Breast epithelium (tissue), 4 donors: ENCODE measurements around the gene MYO1H. TPM values are rescaled to one million over a fixed set of nuclear protein-coding genes. Genes with fewer than 3 reads are reported as not detected.
"Not testable (repeated sequence)": the region's sequence is repeated elsewhere in the genome, so short reads cannot be mapped to it uniquely, and the experiment has no call there.

Source experiments
- DNase-seq, 2 donors: peaks; one replicate each; pipeline ENCODE4 v3.0.0-alpha.2; 2019; ENCODE audit warnings: low spot score in 2 of 2
- H3K27ac ChIP-seq, 2 donors: fragments of 200-600 bp; sonication (generic) in 1 of 2; one replicate each; pipeline ENCODE4 v1.5.1; 2016 to 2019; ENCODE audit warnings: mild to moderate bottlenecking in 1 of 2
- H3K27me3 ChIP-seq, 2 donors: fragments of 200-600 bp; sonication (generic) in 1 of 2; one replicate each; pipeline versions ENCODE4 v1.5.1 to v1.6.0; 2017 to 2019; ENCODE audit warnings: control low read depth in 1 of 2, mild to moderate bottlenecking in 1 of 2
- H3K36me3 ChIP-seq: fragments of 200-600 bp; one replicate; pipeline ENCODE4 v1.5.1; 2019
- H3K4me1 ChIP-seq, 2 donors: fragments of 200-600 bp; sonication (generic); one replicate each; pipeline ENCODE4 v1.5.1; 2016 to 2019; ENCODE audit warnings: control low read depth in 1 of 2
- H3K4me3 ChIP-seq, 3 donors: fragments of 200-600 bp; sonication (generic); 1 replicate in 2 of 3; 2 replicates in 1 of 3; pipeline ENCODE4 v1.5.1; 2016 to 2019; ENCODE audit warnings: mild to moderate bottlenecking in 3 of 3, moderate library complexity in 2 of 3
- H3K9me3 ChIP-seq, 2 donors: fragments of 200-600 bp; sonication (generic) in 1 of 2; one replicate each; pipeline ENCODE4 v1.5.1; 2016 to 2019; ENCODE audit warnings: control low read depth in 1 of 2
- POLR2A ChIP-seq: fragments of 450-650 bp; IDR thresholded peaks from one replicate; pipeline ENCODE4 v1.6.1; 2016; ENCODE audit warnings: antibody characterized with exemption, mild to moderate bottlenecking, moderate library complexity
- POLR2AphosphoS5 ChIP-seq, 3 donors: sonication (generic); formaldehyde crosslinking; IDR thresholded peaks; one replicate each; pipeline ENCODE4 v1.6.1; 2017; ENCODE audit warnings: antibody characterized with exemption in 3 of 3
- intact Hi-C: fragments of 100-400 bp; cut with DNase I; formaldehyde crosslinking; loops from one replicate; pipeline ENCODE4 v1.15.1; 2023; ENCODE audit warnings: low total_unique reads
- total RNA-seq, 3 donors: library from RNA; depleted of rRNA; stranded (reverse); fragments of >200 nt; gene quantifications; one replicate each; pipeline ENCODE4 v1.1.0, GENCODE V29; 2016
- TF ChIP-seq, protein P1 (sequence below), 3 donors: fragments of 450-650 bp; IDR thresholded peaks; one replicate each; pipeline ENCODE4 v1.5.1; 2016 to 2017; ENCODE audit warnings: antibody characterized with exemption in 3 of 3, mild to moderate bottlenecking in 3 of 3, moderate library complexity in 3 of 3

MYO1H gene
- total RNA-seq, 3 donors from 2014 or later: under 0.01 to 2.0 (median 0.16) TPM

DNA sequence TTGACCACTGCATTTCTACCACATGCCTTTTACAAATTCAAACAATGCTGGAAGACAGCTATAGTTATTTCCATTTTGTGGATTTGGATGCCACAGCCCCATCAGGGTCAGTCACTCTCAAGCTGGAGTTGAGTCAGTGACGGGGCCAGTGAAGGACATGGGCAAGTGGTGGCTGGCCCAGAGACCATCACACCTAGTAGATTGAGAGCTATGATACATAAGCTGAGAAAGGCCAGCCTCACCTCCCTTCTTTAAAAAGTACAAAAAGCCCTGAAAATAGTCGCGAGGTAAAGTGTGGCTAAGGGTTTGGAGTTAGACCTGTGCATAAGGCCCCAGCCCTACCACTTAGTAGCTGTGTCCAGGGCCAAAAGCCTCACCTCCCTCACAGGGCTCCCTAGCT is 125.3 kb downstream of the MYO1H start:
- H3K36me3 ChIP-seq: no peaks in the 10 kb centered on the region
- H3K9me3 ChIP-seq: no peaks in the 10 kb centered on the region
- peak overlapping the region in 1 of 2 donors; percentile 53 for H3K27ac ChIP-seq
- DNase-seq: no peak
- TF ChIP-seq, protein P1, sequence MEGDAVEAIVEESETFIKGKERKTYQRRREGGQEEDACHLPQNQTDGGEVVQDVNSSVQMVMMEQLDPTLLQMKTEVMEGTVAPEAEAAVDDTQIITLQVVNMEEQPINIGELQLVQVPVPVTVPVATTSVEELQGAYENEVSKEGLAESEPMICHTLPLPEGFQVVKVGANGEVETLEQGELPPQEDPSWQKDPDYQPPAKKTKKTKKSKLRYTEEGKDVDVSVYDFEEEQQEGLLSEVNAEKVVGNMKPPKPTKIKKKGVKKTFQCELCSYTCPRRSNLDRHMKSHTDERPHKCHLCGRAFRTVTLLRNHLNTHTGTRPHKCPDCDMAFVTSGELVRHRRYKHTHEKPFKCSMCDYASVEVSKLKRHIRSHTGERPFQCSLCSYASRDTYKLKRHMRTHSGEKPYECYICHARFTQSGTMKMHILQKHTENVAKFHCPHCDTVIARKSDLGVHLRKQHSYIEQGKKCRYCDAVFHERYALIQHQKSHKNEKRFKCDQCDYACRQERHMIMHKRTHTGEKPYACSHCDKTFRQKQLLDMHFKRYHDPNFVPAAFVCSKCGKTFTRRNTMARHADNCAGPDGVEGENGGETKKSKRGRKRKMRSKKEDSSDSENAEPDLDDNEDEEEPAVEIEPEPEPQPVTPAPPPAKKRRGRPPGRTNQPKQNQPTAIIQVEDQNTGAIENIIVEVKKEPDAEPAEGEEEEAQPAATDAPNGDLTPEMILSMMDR (IDR thresholded peaks at IDR 0.05): no peak
- TF ChIP-seq POLR2AphosphoS5 (IDR thresholded peaks at IDR 0.05) (no peak), POLR2A (no peak)
- intact Hi-C loops: no loop called here
- H3K4me3 ChIP-seq: peak overlapping the region in 1 of 3 donors; percentile 9
- peaks cover 0 to 7% of the 10 kb centered on the region in 2 donors for H3K4me1 ChIP-seq
- no peaks in the 10 kb centered on the region for H3K27me3 ChIP-seq

GRCh38 chr12:109473526-109474270 is 126.0 kb downstream of the MYO1H start:
- peak overlapping the region in 1 of 2 donors; percentile 53 for H3K27ac ChIP-seq
- H3K36me3 ChIP-seq, DNase-seq, intact Hi-C loops, H3K9me3 ChIP-seq, H3K27me3 ChIP-seq: not testable (repeated sequence)
- H3K4me1 ChIP-seq: peaks cover 3 to 13% of the 10 kb centered on the region in 2 donors
- peak overlapping the region in 1 of 3 donors; percentile 9 for H3K4me3 ChIP-seq

GRCh38 chr12:109475121-109475520 is 127.4 kb downstream of the MYO1H start:
- peak overlapping the region in 2 of 3 donors; percentile 96 for H3K4me3 ChIP-seq

DNA sequence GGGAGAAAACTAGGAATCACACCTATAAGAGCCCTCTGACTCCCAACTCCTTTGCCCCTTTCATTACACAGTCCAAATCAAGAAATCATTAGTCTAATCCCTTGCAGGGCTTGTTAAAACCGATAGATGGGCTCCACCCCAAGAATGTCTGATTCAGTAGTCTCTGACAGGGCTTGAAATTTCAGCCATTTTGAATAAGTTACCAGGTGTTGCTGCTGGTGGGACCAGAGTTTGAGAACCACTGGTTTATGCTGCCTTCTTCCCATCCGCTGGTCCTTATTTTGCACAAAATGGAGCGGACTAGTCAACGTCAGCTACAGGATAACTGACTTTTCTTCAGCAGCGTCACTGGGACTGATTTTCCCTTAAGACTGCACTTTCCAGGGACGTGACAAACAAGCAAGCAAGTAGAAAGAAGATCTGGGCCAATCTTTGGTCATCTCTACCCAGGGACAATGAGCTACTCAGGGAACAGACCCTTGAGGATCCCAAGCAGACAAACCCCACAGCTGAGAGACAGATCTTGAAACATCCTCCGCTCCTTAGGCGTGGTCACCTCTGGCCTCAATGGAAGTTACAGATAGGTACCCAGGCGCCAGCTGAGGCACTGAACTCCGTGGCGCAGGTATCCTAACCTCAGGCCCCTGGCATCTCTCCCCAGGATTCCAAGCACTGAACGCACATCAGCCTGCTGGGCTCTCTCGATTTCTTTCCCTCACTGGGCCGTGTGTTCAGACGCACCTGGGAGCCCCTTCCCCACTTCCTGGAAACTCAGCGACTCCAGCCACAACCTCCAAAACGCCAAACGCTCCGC is 128.5 kb downstream of the MYO1H start:
- Histone ChIP-seq H3K27ac (peak overlapping the region; percentile 98 to 99), H3K4me3 (peak overlapping the region; percentile 93 to 96 (median 96)), H3K36me3 (no peaks in the 10 kb centered on the region), H3K27me3 (no peaks in the 10 kb centered on the region), H3K9me3 (no peaks in the 10 kb centered on the region), H3K4me1 (peaks cover 4 to 7% of the 10 kb centered on the region in 2 donors)
- intact Hi-C loops: no loop called here
- DNase-seq: no peak
- TF ChIP-seq POLR2AphosphoS5 (IDR thresholded peaks at IDR 0.05): no peak
- TF ChIP-seq, protein P1 (IDR thresholded peaks at IDR 0.05): no peak
- no peak for TF ChIP-seq POLR2A

More at GRCh38 chr12:109475121-109475520, 127.4 kb downstream of the MYO1H start:
- Histone ChIP-seq H3K27ac (peak overlapping the region in 1 of 2 donors; percentile 99), H3K9me3 (no peaks in the 10 kb centered on the region), H3K27me3 (no peaks in the 10 kb centered on the region), H3K36me3 (no peaks in the 10 kb centered on the region), H3K4me1 (peaks cover 4 to 13% of the 10 kb centered on the region in 2 donors)
- no peak for TF ChIP-seq POLR2A
- TF ChIP-seq, protein P1 (IDR thresholded peaks at IDR 0.05): no peak
- intact Hi-C loops: no loop called here
- no peak for DNase-seq

DNA sequence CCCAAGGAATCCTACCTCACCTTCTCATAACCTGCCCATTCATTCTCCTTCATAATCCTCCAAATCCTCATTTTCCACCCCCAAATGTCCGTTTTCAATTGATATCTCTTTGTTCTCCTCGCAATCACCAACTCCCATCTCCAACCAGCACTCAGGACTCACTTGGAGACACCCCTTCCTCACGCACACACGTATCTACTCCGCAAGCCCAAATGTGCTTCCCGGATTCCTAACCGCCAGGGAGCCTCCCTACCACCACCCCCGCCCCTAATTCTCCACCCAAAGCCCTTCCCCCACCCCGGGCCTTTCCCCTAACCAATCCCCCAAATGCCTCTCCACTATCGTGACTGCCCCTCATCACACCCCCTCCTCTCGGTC is 129.1 kb downstream of the MYO1H start:
- TF ChIP-seq POLR2A (no peak), POLR2AphosphoS5 (IDR thresholded peaks at IDR 0.05) (no peak)
- TF ChIP-seq, protein P1 (IDR thresholded peaks at IDR 0.05): no peak
- peaks cover 4 to 6% of the 10 kb centered on the region in 2 donors for H3K4me1 ChIP-seq
- H3K27me3 ChIP-seq: no peaks in the 10 kb centered on the region
- no peaks in the 10 kb centered on the region for H3K36me3 ChIP-seq
- no peak for DNase-seq
- H3K4me3 ChIP-seq: peak overlapping the region; percentile 93 to 96 (median 96)
- peak overlapping the region; percentile 98 to 99 for H3K27ac ChIP-seq
- intact Hi-C loops: no loop called here
- no peaks in the 10 kb centered on the region for H3K9me3 ChIP-seq
